Loucy (cell line): Measurements from ENCODE around the gene RGS3.

Experiments
- H2AFZ ChIP-seq: fragments of 200-600 bp; sonication (generic); 2 replicates; pipeline ENCODE4 v1.6.0; 2016; ENCODE audit warnings: antibody characterized with exemption, mild to moderate bottlenecking, low read length, moderate library complexity
- H3F3A ChIP-seq: fragments of 200-600 bp; 2 replicates; pipeline ENCODE4 v1.6.0; 2016; ENCODE audit warnings: antibody characterized with exemption, low read depth, mild to moderate bottlenecking
- H3K27me3 ChIP-seq: fragments of 200-600 bp; sonication (generic); 2 replicates; pipeline ENCODE4 v1.6.1; 2014; ENCODE audit warnings: low read length, mild to moderate bottlenecking; ENCODE audit not compliant: insufficient read depth, poor library complexity, severe bottlenecking
- H3K36me3 ChIP-seq: fragments of 200-600 bp; sonication (generic); 2 replicates; pipeline ENCODE4 v1.6.1; 2016; ENCODE audit warnings: low read length; ENCODE audit not compliant: insufficient read depth
- H3K4me1 ChIP-seq: fragments of 200-600 bp; sonication (generic); 2 replicates; pipeline ENCODE4 v1.5.1; 2014; ENCODE audit warnings: low read length, mild to moderate bottlenecking; ENCODE audit not compliant: insufficient read depth, poor library complexity, severe bottlenecking
- H3K4me2 ChIP-seq: fragments of 200-600 bp; sonication (generic); 2 replicates; pipeline ENCODE4 v1.6.0; 2014; ENCODE audit warnings: antibody characterized with exemption, low read length, low read depth, mild to moderate bottlenecking; ENCODE audit not compliant: poor library complexity, severe bottlenecking
- H3K4me3 ChIP-seq: fragments of 200-600 bp; sonication (generic); 2 replicates; pipeline ENCODE4 v1.5.1; 2014; ENCODE audit warnings: low read length, mild to moderate bottlenecking, mixed read lengths; ENCODE audit not compliant: poor library complexity, severe bottlenecking
- H3K79me2 ChIP-seq: fragments of 200-600 bp; sonication (generic); 2 replicates; pipeline ENCODE4 v1.6.1; 2014; ENCODE audit warnings: low read length; ENCODE audit not compliant: insufficient read depth
- H3K9ac ChIP-seq: fragments of 200-600 bp; sonication (generic); 2 replicates; pipeline ENCODE4 v1.6.0; 2014; ENCODE audit warnings: mild to moderate bottlenecking, low read depth, low read length, moderate library complexity; ENCODE audit not compliant: poor library complexity, severe bottlenecking
- H3K9me2 ChIP-seq: fragments of 200-600 bp; sonication (generic); replicated peaks from 2 replicates; pipeline ENCODE4 v1.6.1; 2016; ENCODE audit warnings: low read depth, low read length, mixed read lengths
- H3K9me3 ChIP-seq: fragments of 200-600 bp; sonication (generic); 2 replicates; pipeline ENCODE4 v1.6.1; 2014; ENCODE audit warnings: mild to moderate bottlenecking, antibody characterized with exemption, low read length, low read depth; ENCODE audit not compliant: insufficient read depth
- H4K20me1 ChIP-seq: fragments of 200-600 bp; sonication (generic); 2 replicates; pipeline ENCODE4 v1.6.0; 2014; ENCODE audit warnings: antibody characterized with exemption, low read length, mild to moderate bottlenecking; ENCODE audit not compliant: insufficient read depth, poor library complexity, severe bottlenecking
- EZH2phosphoT487 ChIP-seq: fragments of 200-600 bp; IDR thresholded peaks from 2 replicates; pipeline ENCODE4 v1.6.1; 2018; ENCODE audit warnings: antibody characterized with exemption, mild to moderate bottlenecking, moderate library complexity, borderline replicate concordance
- TF ChIP-seq, protein P1 (sequence below): fragments of 200-600 bp; sonication (generic); conservative IDR thresholded peaks from 2 replicates; pipeline ENCODE4 v1.5.1; 2014; ENCODE audit warnings: mild to moderate bottlenecking, antibody characterized with exemption, low read length

Gene RGS3

DNA sequence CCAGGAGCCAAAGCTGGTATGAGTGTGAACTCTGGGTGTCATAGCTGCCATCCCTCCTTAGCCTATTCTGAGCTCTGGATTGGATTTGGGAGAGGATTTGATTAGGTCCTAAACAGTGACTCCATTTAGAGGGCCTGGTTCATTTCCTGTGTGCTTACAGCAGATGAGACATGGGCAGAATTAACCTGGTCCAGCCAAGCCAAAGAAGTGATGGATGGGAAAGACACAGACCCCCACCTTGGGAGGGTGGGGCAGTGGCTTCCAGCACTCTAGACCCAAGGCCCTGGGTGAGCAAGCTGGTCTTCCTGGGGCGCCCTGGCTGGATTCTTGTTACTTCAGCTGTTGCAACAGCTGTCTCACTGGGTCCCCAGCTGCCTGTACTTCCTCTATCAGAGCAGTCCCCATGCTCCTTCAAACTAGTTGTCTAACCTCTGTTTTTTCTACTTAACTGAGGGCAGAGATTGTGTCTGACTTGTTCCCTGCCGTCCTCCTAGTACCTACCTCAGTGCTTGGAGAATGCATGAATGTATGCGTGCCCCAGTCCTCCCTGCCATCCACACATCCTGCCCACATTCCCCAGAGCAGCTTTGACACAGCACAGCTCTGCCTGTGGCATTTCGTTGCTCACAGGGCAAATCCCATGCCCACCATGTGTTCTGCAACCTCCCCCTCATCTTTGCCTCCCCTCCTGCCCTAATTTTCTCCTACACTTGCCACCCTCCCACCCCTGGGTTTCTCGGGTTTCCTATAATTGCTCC lies 115.9 kb downstream of the RGS3 start:
- no peaks in the 10 kb centered on the region for H3K9me2 ChIP-seq
- no peak for TF ChIP-seq EZH2phosphoT487
- TF ChIP-seq, protein P1, sequence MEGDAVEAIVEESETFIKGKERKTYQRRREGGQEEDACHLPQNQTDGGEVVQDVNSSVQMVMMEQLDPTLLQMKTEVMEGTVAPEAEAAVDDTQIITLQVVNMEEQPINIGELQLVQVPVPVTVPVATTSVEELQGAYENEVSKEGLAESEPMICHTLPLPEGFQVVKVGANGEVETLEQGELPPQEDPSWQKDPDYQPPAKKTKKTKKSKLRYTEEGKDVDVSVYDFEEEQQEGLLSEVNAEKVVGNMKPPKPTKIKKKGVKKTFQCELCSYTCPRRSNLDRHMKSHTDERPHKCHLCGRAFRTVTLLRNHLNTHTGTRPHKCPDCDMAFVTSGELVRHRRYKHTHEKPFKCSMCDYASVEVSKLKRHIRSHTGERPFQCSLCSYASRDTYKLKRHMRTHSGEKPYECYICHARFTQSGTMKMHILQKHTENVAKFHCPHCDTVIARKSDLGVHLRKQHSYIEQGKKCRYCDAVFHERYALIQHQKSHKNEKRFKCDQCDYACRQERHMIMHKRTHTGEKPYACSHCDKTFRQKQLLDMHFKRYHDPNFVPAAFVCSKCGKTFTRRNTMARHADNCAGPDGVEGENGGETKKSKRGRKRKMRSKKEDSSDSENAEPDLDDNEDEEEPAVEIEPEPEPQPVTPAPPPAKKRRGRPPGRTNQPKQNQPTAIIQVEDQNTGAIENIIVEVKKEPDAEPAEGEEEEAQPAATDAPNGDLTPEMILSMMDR: no peak
- peaks cover 8% of the 10 kb centered on the region; the same call in 1 of the 2 replicates for H3K36me3 ChIP-seq
- no peaks in the 10 kb centered on the region for H3K27me3 ChIP-seq
- H3K4me2 ChIP-seq: peak overlapping the region; percentile 89
- H3K79me2 ChIP-seq: peaks cover 8% of the 10 kb centered on the region; the same call in 1 of the 2 replicates
- peaks cover 13% of the 10 kb centered on the region for H3F3A ChIP-seq
- no peak overlapping the region for H2AFZ ChIP-seq
- peak overlapping the region; percentile 65 for H3K4me3 ChIP-seq
- H3K9ac ChIP-seq: peak overlapping the region; percentile 75
- H3K9me3 ChIP-seq: no peaks in the 10 kb centered on the region
- H4K20me1 ChIP-seq: no peaks in the 10 kb centered on the region
- peaks cover 59% of the 10 kb centered on the region for H3K4me1 ChIP-seq

DNA sequence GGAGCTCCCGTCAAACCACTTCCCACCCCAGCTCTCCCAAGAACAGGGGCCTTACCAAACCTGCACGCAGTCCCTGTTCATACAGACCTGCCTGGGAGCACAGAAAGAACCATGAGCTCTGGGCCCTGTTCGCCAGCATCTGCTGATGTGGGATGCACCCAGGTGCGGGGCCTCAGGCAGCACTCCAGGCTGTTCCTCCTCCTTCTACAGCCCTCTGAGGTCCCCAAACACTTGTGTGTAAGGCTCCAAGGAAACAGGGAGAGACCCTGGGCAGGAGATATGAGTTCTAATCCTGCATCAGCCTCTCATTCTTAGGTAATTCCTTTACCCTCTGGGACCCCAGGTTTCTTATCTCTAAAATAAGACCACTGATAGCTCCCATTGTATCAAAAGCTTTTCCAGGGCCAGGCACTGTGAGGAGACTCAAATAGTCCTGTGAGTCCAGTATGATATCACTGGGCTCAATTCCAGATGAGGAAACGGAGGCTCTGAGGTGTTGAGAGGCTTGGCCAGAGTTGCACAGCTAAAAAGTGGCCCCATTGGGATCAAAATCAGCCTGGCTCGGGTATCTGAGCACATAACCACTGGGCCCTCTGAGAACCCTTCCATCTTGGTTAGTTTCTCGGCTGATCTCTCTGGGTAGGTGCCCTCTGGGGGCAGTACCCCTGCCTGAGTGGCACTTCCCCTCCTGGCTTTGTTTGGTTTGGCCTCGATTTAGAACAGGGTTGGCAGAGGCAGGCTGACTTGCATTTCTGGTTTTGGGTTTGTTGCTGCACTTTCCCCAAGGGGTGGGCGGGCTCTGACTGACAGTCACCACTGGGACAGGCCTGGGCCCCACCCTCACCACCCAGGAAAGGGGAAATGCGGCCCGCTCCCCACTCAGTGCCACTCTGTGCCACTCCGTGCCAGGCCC lies 116.8 kb downstream of the RGS3 start:
- peaks cover 12% of the 10 kb centered on the region; the same call in 1 of the 2 replicates for H3K79me2 ChIP-seq
- peak overlapping the region; percentile 89 for H3K4me2 ChIP-seq
- H3K9me3 ChIP-seq: no peaks in the 10 kb centered on the region
- peaks cover 13% of the 10 kb centered on the region for H3F3A ChIP-seq
- H3K4me1 ChIP-seq: peaks cover 53% of the 10 kb centered on the region
- H3K27me3 ChIP-seq: no peaks in the 10 kb centered on the region
- H3K4me3 ChIP-seq: peak overlapping the region; percentile 65
- H4K20me1 ChIP-seq: no peaks in the 10 kb centered on the region
- no peak overlapping the region for H2AFZ ChIP-seq
- peaks cover 13% of the 10 kb centered on the region; the same call in 1 of the 2 replicates for H3K36me3 ChIP-seq
- peak overlapping the region; percentile 75 for H3K9ac ChIP-seq
- H3K9me2 ChIP-seq: no peaks in the 10 kb centered on the region
- TF ChIP-seq, protein P1: no peak; the same call in 1 of the 2 replicates
- no peak for TF ChIP-seq EZH2phosphoT487

DNA sequence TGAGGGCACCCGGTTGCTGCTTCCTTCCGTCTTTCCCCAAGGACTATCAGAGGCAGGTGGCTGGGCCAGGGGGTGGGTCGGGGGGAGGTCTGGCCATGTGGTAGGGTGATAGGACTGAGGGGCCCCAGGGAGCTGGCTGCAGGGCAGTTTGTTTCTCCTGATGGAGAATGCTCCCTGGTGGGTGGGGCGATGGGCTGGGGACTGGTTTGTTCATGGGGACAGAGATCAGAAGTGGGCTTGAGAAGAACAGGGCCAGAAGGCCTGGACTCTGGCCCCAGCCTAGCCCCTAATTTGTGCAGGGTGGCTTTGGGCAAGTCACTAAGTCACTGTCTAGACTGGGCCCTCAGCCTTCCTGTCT lies 117.4 kb downstream of the RGS3 start:
- no peaks in the 10 kb centered on the region for H4K20me1 ChIP-seq
- peak overlapping the region; percentile 52 for H3K4me3 ChIP-seq
- H3F3A ChIP-seq: peaks cover 13% of the 10 kb centered on the region
- peaks cover 54% of the 10 kb centered on the region for H3K4me1 ChIP-seq
- H3K9me2 ChIP-seq: no peaks in the 10 kb centered on the region
- peak overlapping the region; percentile 75 for H3K9ac ChIP-seq
- no peaks in the 10 kb centered on the region for H3K27me3 ChIP-seq
- TF ChIP-seq EZH2phosphoT487: no peak
- TF ChIP-seq, protein P1: no peak
- H3K36me3 ChIP-seq: peaks cover 13% of the 10 kb centered on the region; the same call in 1 of the 2 replicates
- H3K9me3 ChIP-seq: no peaks in the 10 kb centered on the region
- peak overlapping the region; percentile 89 for H3K4me2 ChIP-seq
- H2AFZ ChIP-seq: no peak overlapping the region
- peaks cover 13% of the 10 kb centered on the region; the same call in 1 of the 2 replicates for H3K79me2 ChIP-seq
